HCT116 (cell line): ENCODE results near the gene TBX20. TPM values are rescaled to one million over a fixed set of nuclear protein-coding genes. Genes with fewer than 3 reads are reported as not detected.

Experiments
- ATAC-seq: fragments of 200-7000 bp; cut with Tn5 transposase; 2 replicates; pipeline ENCODE4 v1.9.1; 2020; ENCODE audit warnings: mild to moderate bottlenecking, moderate library complexity
- BruUV-seq: library from RNA; stranded (reverse); fragments of 400-500 nt; replicated peaks from 2 replicates; lab custom pipeline; 2021; lab: Mats Ljungman, UMichigan
- CTCF ChIA-PET: fragments of 300-600 bp; sonication (Branson Sonifier 250); formaldehyde crosslinking; loops from one replicate; lab custom pipeline; 2021; ENCODE audit warnings: antibody characterized with exemption; lab: Charles Lee
- POLR2A ChIA-PET: fragments of 300-600, 350-600 bp; sonication (Branson Sonifier 250); formaldehyde crosslinking; loops from one replicate; lab custom pipeline; 2021; ENCODE audit warnings: antibody characterized with exemption; lab: Charles Lee
- RAD21 ChIA-PET, 2 experiments: fragments of 300-600 bp; sonication (Branson Sonifier 250); formaldehyde crosslinking; loops; one replicate each; lab custom pipeline; 2023; ENCODE audit warnings: low total read pairs in 2 of 2; ENCODE audit not compliant: uncharacterized antibody in 2 of 2, unreplicated experiment in 2 of 2, low non-redundant PET in 1 of 2; lab: Charles Lee
- DNase-seq: peaks from one replicate; pipeline ENCODE4 v3.0.0-alpha.2; 2010; ENCODE audit warnings: low read depth, low spot score
- H2AFZ ChIP-seq: fragments of 200-600 bp; shearing (Covaris generic), sonication (generic); 2 replicates; pipeline ENCODE4 v1.6.1; 2017; ENCODE audit warnings: low read depth, mixed run types, mixed read lengths, antibody characterized with exemption, low read length; ENCODE audit not compliant: poor library complexity, severe bottlenecking
- H3K27ac ChIP-seq: 2 replicates; pipeline ENCODE4 v1.5.1; 2012; ENCODE audit warnings: low read depth, low read length
- H3K27me3 ChIP-seq: fragments of 200-600 bp; sonication (generic); 2 replicates; pipeline ENCODE4 v1.6.1; 2016; ENCODE audit warnings: mixed run types, low read length, mixed read lengths; ENCODE audit not compliant: insufficient read depth
- H3K36me3 ChIP-seq, 2 experiments: fragments of 200-500 bp in 1 of 2; fragments of 200-600 bp in 1 of 2; sonication (Bioruptor generic) in 1 of 2; sonication (generic) in 1 of 2; 2 replicates each; pipeline versions ENCODE4 v1.5.1 to v1.6.1; 2014 to 2016; ENCODE audit warnings: low read length in 2 of 2, inconsistent platforms in 1 of 2, mixed read lengths in 1 of 2, mixed run types in 1 of 2; ENCODE audit not compliant: insufficient read depth in 2 of 2, control insufficient read depth in 1 of 2
- H3K4me1 ChIP-seq, 2 experiments: fragments of 200-600 bp in 1 of 2; sonication (generic) in 1 of 2; 2 replicates each; pipeline versions ENCODE4 v1.5.1 to v1.6.1; 2012 to 2017; ENCODE audit warnings: low read length in 2 of 2, inconsistent platforms in 1 of 2, mild to moderate bottlenecking in 1 of 2, mixed read lengths in 1 of 2, mixed run types in 1 of 2, moderate library complexity in 1 of 2; ENCODE audit not compliant: insufficient read depth in 2 of 2, control insufficient read depth in 1 of 2
- H3K4me2 ChIP-seq: fragments of 200-600 bp; sonication (generic); 2 replicates; pipeline ENCODE4 v1.6.1; 2017; ENCODE audit warnings: mixed run types, low read length, mixed read lengths
- H3K4me3 ChIP-seq, 2 experiments: fragments of 200-600 bp in 1 of 2; sonication (generic) in 1 of 2; replicated peaks in 1 of 2; 2 replicates each; pipeline ENCODE4 v1.5.1; 2011 to 2016; ENCODE audit warnings: low read length in 2 of 2, control low read depth in 1 of 2, low read depth in 1 of 2, mild to moderate bottlenecking in 1 of 2, mixed read lengths in 1 of 2, mixed run types in 1 of 2
- H3K79me2 ChIP-seq: fragments of 200-600 bp; sonication (generic); 2 replicates; pipeline ENCODE4 v1.6.1; 2017; ENCODE audit warnings: mild to moderate bottlenecking, mixed run types, low read length, moderate library complexity, mixed read lengths; ENCODE audit not compliant: insufficient read depth
- H3K9ac ChIP-seq: fragments of 200-600 bp; sonication (generic); 2 replicates; pipeline ENCODE4 v1.6.1; 2016; ENCODE audit warnings: low read length, mixed read lengths
- H3K9me2 ChIP-seq: fragments of 200-600 bp; sonication (generic), shearing (Covaris generic); 2 replicates; pipeline ENCODE4 v1.6.1; 2017; ENCODE audit warnings: mixed run types, mild to moderate bottlenecking, moderate library complexity; ENCODE audit not compliant: insufficient read depth
- H3K9me3 ChIP-seq, 2 experiments: fragments of 200-500 bp in 1 of 2; fragments of 200-600 bp in 1 of 2; sonication (Bioruptor generic) in 1 of 2; sonication (generic) in 1 of 2; 2 replicates each; pipeline ENCODE4 v1.6.1; 2014 to 2017; ENCODE audit warnings: low read length in 2 of 2, mixed read lengths in 2 of 2, inconsistent platforms in 1 of 2, low read depth in 1 of 2, mild to moderate bottlenecking in 1 of 2, mixed run types in 1 of 2, moderate library complexity in 1 of 2; ENCODE audit not compliant: control insufficient read depth in 1 of 2, insufficient read depth in 1 of 2
- H4K20me1 ChIP-seq: fragments of 200-600 bp; sonication (generic), shearing (Covaris generic); 2 replicates; pipeline ENCODE4 v1.6.1; 2017; ENCODE audit warnings: mixed run types, mild to moderate bottlenecking, moderate library complexity; ENCODE audit not compliant: insufficient read depth
- CBX3 ChIP-seq: IDR thresholded peaks from 2 replicates; pipeline ENCODE4 v1.6.1; 2012; ENCODE audit warnings: low read depth
- CEBPB ChIP-seq: IDR thresholded peaks from 2 replicates; pipeline ENCODE4 v1.6.1; 2012; ENCODE audit warnings: low read depth
- CTCF ChIP-seq, 3 experiments: fragments of 200-600 bp in 1 of 3; sonication (generic) in 1 of 3; IDR thresholded peaks in 2 of 3; conservative IDR thresholded peaks in 1 of 3; 2 replicates each; pipeline ENCODE4 v1.5.1; 2012 to 2017; ENCODE audit warnings: low read depth in 2 of 3, low read length in 2 of 3, antibody characterized with exemption in 1 of 3, borderline replicate concordance in 1 of 3, control low read depth in 1 of 3, mild to moderate bottlenecking in 1 of 3, mixed read lengths in 1 of 3, mixed run types in 1 of 3, moderate library complexity in 1 of 3; ENCODE audit not compliant: insufficient read depth in 1 of 3
- EGR1 ChIP-seq: IDR thresholded peaks from 2 replicates; pipeline ENCODE4 v1.6.1; 2012; ENCODE audit warnings: low read depth
- ELF1 ChIP-seq: IDR thresholded peaks from 2 replicates; pipeline ENCODE4 v1.6.1; 2012; ENCODE audit warnings: low read depth, borderline replicate concordance
- EZH2 ChIP-seq: fragments of 200-600 bp; sonication (generic); IDR thresholded peaks from 2 replicates; pipeline ENCODE4 v1.6.1; 2017; ENCODE audit warnings: antibody characterized with exemption, mixed run types
- FOSL1 ChIP-seq: IDR thresholded peaks from 2 replicates; pipeline ENCODE4 v1.6.1; 2012; ENCODE audit warnings: low read depth
- JUND ChIP-seq: IDR thresholded peaks from 2 replicates; pipeline ENCODE4 v1.6.1; 2012
- MAX ChIP-seq: IDR thresholded peaks from 2 replicates; pipeline ENCODE4 v1.6.1; 2012
- POLR2A ChIP-seq: IDR thresholded peaks from 2 replicates; pipeline ENCODE4 v1.7.0; 2011; ENCODE audit warnings: borderline replicate concordance; ENCODE audit not compliant: insufficient read depth, insufficient read length; ENCODE audit errors: extremely low read depth
- POLR2AphosphoS5 ChIP-seq: IDR thresholded peaks from 2 replicates; pipeline ENCODE4 v1.6.1; 2011; ENCODE audit warnings: mild to moderate bottlenecking, low read depth, low read length, moderate library complexity
- RAD21 ChIP-seq: IDR thresholded peaks from 2 replicates; pipeline ENCODE4 v1.6.1; 2012; ENCODE audit warnings: low read depth, mild to moderate bottlenecking
- REST ChIP-seq: IDR thresholded peaks from 2 replicates; pipeline ENCODE4 v1.6.1; 2012; ENCODE audit warnings: low read depth
- SIN3A ChIP-seq: IDR thresholded peaks from 2 replicates; pipeline ENCODE4 v1.6.1; 2012; ENCODE audit warnings: low read depth
- SRF ChIP-seq: IDR thresholded peaks from 2 replicates; pipeline ENCODE4 v1.6.1; 2012; ENCODE audit warnings: low read depth
- YY1 ChIP-seq: IDR thresholded peaks from 2 replicates; pipeline ENCODE4 v1.6.1; 2011; ENCODE audit warnings: low read length, low read depth, moderate library complexity, mild to moderate bottlenecking; ENCODE audit not compliant: insufficient replicate concordance; ENCODE audit errors: extremely low read depth
- ZFX ChIP-seq: fragments of 450-650 bp; IDR thresholded peaks from 2 replicates; pipeline ENCODE4 v1.6.1; 2017
- ZNF274 ChIP-seq: fragments of 200-500 bp; sonication (Bioruptor generic); IDR thresholded peaks from 2 replicates; pipeline ENCODE4 v1.6.1; 2014; ENCODE audit warnings: mild to moderate bottlenecking, low read depth, low read length, inconsistent platforms
- intact Hi-C: fragments of 100-400 bp; cut with micrococcal nuclease; formaldehyde crosslinking; loops from 2 replicates; pipeline ENCODE4 v1.10.0; 2022
- total RNA-seq: library from RNA; stranded (reverse); gene quantifications from one replicate; pipeline ENCODE4 v1.2.1, GENCODE V29; 2021; ENCODE audit not compliant: unreplicated experiment
- TF ChIP-seq, protein P1 (sequence below): IDR thresholded peaks from 2 replicates; pipeline ENCODE4 v1.6.1; 2011; ENCODE audit warnings: mild to moderate bottlenecking, low read length, moderate library complexity; ENCODE audit not compliant: insufficient replicate concordance; ENCODE audit errors: extremely low read depth
- TF ChIP-seq, protein P2 (sequence below): IDR thresholded peaks from 2 replicates; pipeline ENCODE4 v1.6.1; 2012

Gene TBX20
- total RNA-seq, 1 experiment from 2014 or later, result not detected

GRCh38 chr7:35248576-35249536 is 5.0 kb downstream of the TBX20 start:
- intact Hi-C loops, result no loop called here
- H3K27me3 ChIP-seq, result peaks cover 77% of the 10 kb centered on the region

More at GRCh38 chr7:35248576-35249536, 5.0 kb downstream of the TBX20 start:
- Histone ChIP-seq H3K9me2 (no peaks in the 10 kb centered on the region), H3K27ac (no peak overlapping the region), H3K9me3 (no peaks in the 10 kb centered on the region), H4K20me1 (no peaks in the 10 kb centered on the region; the same call in 1 of the 2 replicates), H3K79me2 (no peaks in the 10 kb centered on the region), H3K36me3 (no peaks in the 10 kb centered on the region), H3K4me1 (no peaks in the 10 kb centered on the region), H3K9ac (no peak overlapping the region), H2AFZ (no peak overlapping the region), H3K4me2 (no peak overlapping the region), H3K4me3 (no peak overlapping the region)
- no TSS peak for BruUV-seq
- no peak for DNase-seq
- ATAC-seq, result no peak
- POLR2A ChIA-PET, result no interaction called here
- CTCF ChIA-PET, result no interaction called here
- TF ChIP-seq EZH2 (no peak), CTCF (IDR thresholded peaks at IDR 0.05 in 2 of 3, conservative IDR thresholded peaks at IDR 0.05 in 1 of 3; ENCODE audit: borderline replicate concordance in 1 of 3, insufficient read depth in 1 of 3, low read depth in 2 of 3, low read length in 2 of 3) (no peak), RAD21 (no peak), EGR1 (no peak), ZNF274 (no peak), REST (no peak), JUND (no peak), MAX (no peak), ELF1 (no peak), ZFX (no peak), YY1 (no peak), CEBPB (no peak), POLR2A (no peak), CBX3 (no peak), FOSL1 (no peak), SRF (no peak), SIN3A (no peak), POLR2AphosphoS5 (no peak)
- TF ChIP-seq, protein P1, sequence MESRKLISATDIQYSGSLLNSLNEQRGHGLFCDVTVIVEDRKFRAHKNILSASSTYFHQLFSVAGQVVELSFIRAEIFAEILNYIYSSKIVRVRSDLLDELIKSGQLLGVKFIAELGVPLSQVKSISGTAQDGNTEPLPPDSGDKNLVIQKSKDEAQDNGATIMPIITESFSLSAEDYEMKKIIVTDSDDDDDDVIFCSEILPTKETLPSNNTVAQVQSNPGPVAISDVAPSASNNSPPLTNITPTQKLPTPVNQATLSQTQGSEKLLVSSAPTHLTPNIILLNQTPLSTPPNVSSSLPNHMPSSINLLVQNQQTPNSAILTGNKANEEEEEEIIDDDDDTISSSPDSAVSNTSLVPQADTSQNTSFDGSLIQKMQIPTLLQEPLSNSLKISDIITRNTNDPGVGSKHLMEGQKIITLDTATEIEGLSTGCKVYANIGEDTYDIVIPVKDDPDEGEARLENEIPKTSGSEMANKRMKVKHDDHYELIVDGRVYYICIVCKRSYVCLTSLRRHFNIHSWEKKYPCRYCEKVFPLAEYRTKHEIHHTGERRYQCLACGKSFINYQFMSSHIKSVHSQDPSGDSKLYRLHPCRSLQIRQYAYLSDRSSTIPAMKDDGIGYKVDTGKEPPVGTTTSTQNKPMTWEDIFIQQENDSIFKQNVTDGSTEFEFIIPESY, result no peak
- TF ChIP-seq, protein P2, sequence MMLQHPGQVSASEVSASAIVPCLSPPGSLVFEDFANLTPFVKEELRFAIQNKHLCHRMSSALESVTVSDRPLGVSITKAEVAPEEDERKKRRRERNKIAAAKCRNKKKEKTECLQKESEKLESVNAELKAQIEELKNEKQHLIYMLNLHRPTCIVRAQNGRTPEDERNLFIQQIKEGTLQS, result no peak
- RAD21 ChIA-PET, result no interaction called here
